HG03520 (cell line): Measurements from ENCODE around the gene RPLP2.

Experiments used
- ATAC-seq: cut with Tn5 transposase; IDR thresholded peaks from one replicate; pipeline ENCODE4 v1.9.1; 2021; ENCODE audit warnings: mild to moderate bottlenecking, moderate library complexity; ENCODE audit not compliant: unreplicated experiment

RPLP2 gene

GRCh38 chr11:846496-847098 is 36.8 kb downstream of the RPLP2 start:
- no peak for ATAC-seq

- no peak for ATAC-seq
These were observed 38.1 kb downstream of the RPLP2 start for GRCh38 chr11:847876-848275.

- ATAC-seq = no peak
These were observed 38.7 kb downstream of the RPLP2 start for GRCh38 chr11:848380-848931.

GRCh38 chr11:849104-849824 is 39.5 kb downstream of the RPLP2 start:
- no peak for ATAC-seq

GRCh38 chr11:849951-850774 is 40.4 kb downstream of the RPLP2 start:
- no peak for ATAC-seq

DNA sequence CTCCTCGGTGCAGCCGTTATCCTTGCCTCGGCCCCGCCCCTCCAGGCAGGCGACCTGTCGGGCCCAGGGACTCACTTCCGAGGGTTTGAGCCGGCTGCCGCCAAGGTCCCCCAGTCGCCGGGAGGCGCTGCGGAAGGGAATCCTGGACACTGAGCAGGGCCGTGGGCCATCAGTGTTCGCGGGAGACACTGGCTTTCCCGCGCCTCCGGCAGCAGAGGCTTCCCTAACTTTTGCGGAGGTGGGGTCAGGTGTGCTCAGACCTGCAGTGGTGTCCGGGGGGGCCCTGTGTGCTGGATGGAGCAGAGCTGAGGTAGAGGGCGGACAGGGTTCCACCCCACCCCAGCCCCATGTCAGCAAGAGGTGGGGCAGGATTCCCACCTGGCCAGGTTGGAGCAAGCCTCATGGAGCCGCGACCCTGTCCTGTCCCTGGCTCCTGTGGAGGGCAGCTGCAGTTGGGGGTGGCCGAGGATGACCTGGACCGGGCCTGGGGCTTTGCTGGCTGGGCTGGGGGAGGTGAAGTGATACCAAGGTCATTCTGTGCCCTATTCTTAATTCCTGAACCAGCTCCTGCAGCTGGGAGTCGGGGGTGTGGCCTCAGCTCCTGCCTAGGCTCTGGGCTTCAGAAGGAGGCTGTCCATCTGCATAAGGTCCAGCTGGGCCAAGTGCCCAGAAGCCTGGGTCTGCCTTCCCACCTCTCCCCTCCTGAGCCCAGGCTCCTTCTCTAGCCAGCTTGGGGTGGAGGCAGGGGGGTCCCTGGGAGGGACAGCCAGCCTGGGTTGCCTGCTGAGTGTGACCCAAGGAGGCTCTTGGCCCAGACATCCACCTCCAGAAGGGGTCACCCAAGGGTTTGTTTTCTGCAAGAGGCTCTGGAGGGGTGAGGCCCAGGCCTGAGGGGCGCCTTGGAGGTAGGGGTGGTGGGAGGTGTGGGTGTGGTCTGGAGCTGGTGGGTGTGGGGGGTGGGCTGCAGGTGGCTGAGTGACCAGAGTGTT is 41.3 kb downstream of the RPLP2 start:
- ATAC-seq = no peak

- ATAC-seq = no peak
These were observed 43.0 kb downstream of the RPLP2 start for GRCh38 chr11:852762-853161.

DNA sequence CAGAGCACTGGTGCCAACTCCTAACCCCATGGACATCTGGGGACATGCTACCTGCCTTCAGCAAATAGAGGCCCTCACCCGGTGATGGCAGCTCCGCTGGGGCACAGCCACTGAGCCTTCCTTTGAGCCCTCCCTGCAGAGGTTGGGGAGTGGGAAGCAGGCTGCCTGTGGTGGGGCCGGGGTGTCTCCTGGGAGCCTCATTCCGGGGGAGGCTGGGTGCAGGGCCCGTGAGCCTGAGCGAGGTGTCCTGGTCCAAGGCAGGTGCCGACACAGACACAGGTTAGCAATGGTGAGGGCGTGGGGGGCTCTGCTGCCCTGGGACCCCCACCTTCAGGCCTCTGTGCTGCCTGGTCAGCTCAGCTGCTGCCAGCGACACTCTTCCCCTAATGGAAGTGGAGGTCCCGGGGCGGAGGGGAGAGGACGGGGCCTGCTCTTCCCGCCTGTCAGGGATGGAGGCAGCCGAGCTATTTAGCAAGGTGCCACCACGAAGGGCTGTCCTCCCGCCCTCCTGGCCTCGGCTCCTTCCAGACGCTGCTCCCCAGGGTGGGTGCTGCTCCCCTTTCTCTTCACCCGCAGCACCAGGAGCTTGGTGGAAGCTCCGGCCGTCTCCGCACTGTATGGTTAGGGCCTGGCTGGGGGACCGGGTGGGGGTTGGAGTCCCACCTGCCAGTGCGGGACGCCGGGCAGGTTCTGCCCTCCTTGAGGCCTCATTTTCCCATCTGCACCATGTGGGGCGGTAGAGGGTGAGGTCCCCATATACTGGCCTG is 44.1 kb downstream of the RPLP2 start:
- no peak for ATAC-seq

- ATAC-seq = no peak
These were observed 45.0 kb downstream of the RPLP2 start for GRCh38 chr11:854601-855329.

- no peak for ATAC-seq
These were observed 45.5 kb downstream of the RPLP2 start for GRCh38 chr11:855330-855674.

DNA sequence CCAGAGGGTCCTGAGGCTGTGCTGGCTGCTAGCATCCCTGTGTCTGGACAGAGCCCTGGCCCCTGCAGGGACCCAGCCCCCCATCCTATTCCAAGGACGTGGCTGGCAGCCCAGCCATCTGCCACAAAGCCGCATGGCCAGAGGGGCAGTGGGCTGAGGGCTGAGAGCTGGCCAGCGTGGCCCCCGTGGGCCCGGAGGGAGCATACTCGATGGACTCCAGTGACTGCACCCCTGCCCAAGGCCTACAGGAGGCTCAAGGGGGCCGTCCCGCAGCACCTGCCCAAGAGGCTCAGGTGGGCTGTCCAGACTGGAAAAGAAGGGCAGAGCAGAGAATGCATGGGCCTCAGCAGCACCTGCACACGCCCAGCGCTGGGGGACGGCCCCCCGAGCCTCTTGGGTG is 46.0 kb downstream of the RPLP2 start:
- ATAC-seq = no peak

GRCh38 chr11:856397-856796 is 46.6 kb downstream of the RPLP2 start:
- no peak for ATAC-seq

DNA sequence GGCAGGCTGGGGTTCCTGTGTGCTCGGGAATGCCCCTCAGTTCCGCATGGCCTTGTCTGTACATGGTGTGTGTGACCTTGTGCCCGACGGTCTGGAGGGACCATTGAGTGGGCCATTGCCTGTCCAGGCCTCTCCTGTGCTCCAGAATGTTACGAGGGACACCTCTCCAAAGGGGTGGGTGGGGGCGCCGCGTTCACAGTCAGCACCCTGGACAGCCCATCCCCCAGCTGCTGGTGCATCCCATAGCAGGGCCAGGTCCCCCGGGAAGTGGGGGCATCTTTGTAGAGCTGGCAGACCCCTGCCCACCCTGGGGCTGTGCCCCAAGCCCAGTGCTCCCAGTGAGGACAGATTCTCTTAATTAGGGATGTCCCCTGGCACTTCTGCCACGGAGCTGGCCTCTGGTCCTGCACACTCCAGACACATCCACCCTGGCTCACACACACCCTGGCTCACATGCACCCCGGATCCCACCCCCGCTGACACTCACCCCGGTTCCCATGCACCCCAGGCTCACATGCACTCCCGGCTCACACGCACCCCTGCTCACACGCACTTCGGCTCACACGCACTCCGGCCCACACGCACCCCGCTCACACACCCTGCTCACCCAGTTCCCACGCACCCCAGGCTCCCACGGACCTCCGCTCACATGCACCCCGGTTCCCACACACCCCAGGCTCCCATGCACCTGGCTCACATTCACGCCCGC is 48.4 kb downstream of the RPLP2 start:
- ATAC-seq = no peak

DNA sequence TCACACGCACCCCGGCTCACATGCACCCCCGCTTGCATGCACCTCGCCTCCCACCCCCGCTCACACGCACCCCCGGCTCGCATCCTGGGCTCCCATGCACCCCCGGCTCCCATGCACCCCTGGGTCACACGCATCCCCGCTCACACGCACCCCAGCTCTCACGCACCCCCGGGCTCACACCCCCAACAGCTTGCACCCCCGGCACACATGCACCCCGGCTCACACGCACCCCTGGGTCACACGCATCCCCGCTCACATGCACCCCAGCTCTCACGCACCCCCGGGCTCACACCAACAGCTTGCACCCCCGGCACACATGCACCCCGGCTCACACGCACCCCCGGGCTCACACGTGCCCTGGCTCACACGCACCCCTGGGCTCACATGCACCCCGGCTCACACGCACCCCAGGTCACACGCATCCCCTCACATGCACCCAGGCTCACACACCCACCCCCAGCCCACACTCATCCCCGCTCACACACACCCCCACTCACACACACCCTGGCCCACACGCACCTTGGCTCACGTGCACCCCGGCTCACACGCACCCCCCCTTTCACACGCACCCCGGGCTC is 49.1 kb downstream of the RPLP2 start:
- no peak for ATAC-seq

DNA sequence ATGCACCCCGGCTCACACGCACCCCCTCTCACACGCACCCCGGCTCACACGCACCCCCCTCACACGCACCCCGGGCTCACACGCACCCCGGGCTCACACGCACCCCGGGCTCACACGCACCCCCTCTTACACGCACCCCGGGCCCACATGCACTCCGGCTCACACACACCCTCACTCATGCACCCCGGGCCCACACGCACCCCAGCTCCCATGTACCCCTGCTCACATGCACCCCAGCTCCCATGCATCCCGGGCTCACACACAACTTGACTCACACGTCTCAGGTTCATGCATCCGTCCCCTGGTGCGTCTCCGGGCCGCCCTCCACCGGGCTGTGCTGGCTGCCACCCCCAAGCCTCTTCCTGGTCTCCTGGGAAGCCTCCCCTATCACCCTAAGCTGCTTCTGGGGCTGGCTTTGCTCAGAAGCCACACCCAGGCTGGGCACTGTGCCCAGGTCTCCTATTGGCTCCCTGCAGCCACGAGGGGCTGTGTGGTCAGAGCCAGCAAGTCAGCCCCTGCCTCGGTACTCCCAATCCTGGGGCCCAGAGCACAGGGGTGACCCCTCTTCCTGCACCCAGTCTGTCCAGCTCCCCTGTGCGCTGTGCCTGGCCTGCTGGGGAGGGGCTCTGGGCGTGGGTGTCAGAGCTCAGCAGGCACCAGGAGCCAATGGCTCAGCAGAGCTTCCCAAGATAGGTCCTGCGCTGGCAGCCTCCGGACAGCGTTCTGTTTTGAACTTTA is 49.8 kb downstream of the RPLP2 start:
- ATAC-seq = no peak

GRCh38 chr11:860234-861104 is 50.7 kb downstream of the RPLP2 start:
- no peak for ATAC-seq

DNA sequence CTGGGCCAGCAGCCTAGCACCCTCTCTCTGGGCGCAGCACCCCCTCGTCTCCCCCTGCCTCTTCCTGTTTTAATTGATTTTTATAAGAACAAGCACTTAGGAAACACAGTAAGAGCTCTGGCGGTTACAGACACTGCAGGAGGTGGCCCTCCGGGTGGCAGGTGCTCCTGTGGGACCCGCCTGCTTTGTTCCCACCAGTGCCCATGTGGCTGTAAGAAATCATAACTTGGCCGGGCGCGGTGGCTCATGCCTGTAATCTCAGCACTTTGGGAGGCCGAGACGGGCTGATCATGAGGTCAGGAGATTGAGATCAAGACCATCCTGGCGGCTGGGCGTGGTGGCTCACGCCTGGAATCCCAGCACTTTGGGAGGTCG is 51.3 kb downstream of the RPLP2 start:
- no peak for ATAC-seq
